ENCODE measurements around the gene TMEM59L. TPM values are rescaled to one million over a fixed set of nuclear protein-coding genes. Genes with fewer than 3 reads are reported as not detected.

TMEM59L gene
- total and polyA plus RNA-seq, 2 of the 13 experiments (the other 11 are each of a cell fraction or from before 2014, with no cell fraction given) = 0.97 to 5.5 TPM

DNA sequence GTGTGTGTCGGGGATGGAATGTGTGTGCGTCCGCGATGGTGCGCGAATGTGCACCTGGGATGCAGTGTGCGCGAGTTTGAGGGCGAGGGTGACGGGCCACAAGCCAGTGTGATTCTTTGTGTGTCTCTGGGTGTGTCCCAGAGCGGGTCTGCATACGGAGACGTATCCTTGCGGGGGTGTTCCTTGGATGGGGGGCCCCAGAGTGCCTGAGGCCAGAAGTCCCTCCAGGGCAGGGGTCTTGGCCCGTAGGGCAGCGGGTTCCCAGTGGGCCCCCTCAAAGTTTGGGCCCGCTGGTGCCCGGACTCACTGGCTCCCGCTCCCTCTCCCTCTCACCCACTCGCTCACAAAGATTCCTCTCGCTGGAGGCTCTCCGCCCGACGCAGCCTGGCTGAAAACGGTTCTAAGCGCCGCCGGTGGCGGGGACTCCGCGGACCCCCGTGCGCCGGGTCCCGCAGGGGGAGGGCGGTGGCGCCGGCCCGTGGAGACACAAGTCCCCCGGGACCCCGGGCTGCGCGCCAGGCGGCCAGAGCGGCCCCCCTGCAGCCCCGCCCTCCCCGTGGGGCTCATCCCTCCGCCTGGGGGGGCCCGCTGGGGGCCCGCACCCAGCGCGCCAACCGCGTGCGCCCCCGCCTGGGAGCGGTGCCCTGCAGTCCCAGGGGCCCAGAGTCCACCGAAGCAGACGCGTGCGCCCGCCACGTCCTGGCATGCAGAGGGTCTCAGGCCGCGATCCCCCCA, 7.0 kb upstream of the TMEM59L start (continued):
- TF ChIP-seq ZNF543 (CRISPR knock-in tag; IDR thresholded peaks at IDR 0.05) (no peak), KLF16 (CRISPR knock-in tag; IDR thresholded peaks at IDR 0.05) (peak in 1 of 2 experiments; percentile 43; a peak in 1 of 4 replicates), SOX13 (IDR thresholded peaks at IDR 0.05) (no peak), SOX13 (CRISPR knock-in tag; conservative IDR thresholded peaks at IDR 0.05 in 1 of 2, IDR thresholded peaks at IDR 0.05 in 1 of 2) (no peak), GATAD1 (CRISPR knock-in tag; IDR thresholded peaks at IDR 0.05) (0 out of 2 replicates have a peak, but pooled peaks have one; percentile 29), FOXP1 (IDR thresholded peaks at IDR 0.05) (no peak), FOXP1 (CRISPR knock-in tag; IDR thresholded peaks at IDR 0.05) (no peak), SIN3A (IDR thresholded peaks at IDR 0.05; ENCODE audit: borderline replicate concordance, low read depth, low read length) (no peak), MAX (IDR thresholded peaks at IDR 0.05) (peak; percentile 82), ETV5 (CRISPR knock-in tag; IDR thresholded peaks at IDR 0.05; ENCODE audit: borderline replicate concordance) (0 out of 2 replicates have a peak, but pooled peaks have one; percentile 27), RBFOX2 (IDR thresholded peaks at IDR 0.05; ENCODE audit: low read depth, low read length) (peak; percentile 71)
- TF ChIP-seq, protein P1, sequence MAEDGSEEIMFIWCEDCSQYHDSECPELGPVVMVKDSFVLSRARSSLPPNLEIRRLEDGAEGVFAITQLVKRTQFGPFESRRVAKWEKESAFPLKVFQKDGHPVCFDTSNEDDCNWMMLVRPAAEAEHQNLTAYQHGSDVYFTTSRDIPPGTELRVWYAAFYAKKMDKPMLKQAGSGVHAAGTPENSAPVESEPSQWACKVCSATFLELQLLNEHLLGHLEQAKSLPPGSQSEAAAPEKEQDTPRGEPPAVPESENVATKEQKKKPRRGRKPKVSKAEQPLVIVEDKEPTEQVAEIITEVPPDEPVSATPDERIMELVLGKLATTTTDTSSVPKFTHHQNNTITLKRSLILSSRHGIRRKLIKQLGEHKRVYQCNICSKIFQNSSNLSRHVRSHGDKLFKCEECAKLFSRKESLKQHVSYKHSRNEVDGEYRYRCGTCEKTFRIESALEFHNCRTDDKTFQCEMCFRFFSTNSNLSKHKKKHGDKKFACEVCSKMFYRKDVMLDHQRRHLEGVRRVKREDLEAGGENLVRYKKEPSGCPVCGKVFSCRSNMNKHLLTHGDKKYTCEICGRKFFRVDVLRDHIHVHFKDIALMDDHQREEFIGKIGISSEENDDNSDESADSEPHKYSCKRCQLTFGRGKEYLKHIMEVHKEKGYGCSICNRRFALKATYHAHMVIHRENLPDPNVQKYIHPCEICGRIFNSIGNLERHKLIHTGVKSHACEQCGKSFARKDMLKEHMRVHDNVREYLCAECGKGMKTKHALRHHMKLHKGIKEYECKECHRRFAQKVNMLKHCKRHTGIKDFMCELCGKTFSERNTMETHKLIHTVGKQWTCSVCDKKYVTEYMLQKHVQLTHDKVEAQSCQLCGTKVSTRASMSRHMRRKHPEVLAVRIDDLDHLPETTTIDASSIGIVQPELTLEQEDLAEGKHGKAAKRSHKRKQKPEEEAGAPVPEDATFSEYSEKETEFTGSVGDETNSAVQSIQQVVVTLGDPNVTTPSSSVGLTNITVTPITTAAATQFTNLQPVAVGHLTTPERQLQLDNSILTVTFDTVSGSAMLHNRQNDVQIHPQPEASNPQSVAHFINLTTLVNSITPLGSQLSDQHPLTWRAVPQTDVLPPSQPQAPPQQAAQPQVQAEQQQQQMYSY (CRISPR knock-in tag; IDR thresholded peaks at IDR 0.05) = no peak
- TF ChIP-seq, protein P2, sequence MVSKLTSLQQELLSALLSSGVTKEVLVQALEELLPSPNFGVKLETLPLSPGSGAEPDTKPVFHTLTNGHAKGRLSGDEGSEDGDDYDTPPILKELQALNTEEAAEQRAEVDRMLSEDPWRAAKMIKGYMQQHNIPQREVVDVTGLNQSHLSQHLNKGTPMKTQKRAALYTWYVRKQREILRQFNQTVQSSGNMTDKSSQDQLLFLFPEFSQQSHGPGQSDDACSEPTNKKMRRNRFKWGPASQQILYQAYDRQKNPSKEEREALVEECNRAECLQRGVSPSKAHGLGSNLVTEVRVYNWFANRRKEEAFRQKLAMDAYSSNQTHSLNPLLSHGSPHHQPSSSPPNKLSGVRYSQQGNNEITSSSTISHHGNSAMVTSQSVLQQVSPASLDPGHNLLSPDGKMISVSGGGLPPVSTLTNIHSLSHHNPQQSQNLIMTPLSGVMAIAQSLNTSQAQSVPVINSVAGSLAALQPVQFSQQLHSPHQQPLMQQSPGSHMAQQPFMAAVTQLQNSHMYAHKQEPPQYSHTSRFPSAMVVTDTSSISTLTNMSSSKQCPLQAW (CRISPR knock-in tag; IDR thresholded peaks at IDR 0.05) = peak; percentile 42; the same call in 1 of the 2 replicates
- TF ChIP-seq, protein P3, sequence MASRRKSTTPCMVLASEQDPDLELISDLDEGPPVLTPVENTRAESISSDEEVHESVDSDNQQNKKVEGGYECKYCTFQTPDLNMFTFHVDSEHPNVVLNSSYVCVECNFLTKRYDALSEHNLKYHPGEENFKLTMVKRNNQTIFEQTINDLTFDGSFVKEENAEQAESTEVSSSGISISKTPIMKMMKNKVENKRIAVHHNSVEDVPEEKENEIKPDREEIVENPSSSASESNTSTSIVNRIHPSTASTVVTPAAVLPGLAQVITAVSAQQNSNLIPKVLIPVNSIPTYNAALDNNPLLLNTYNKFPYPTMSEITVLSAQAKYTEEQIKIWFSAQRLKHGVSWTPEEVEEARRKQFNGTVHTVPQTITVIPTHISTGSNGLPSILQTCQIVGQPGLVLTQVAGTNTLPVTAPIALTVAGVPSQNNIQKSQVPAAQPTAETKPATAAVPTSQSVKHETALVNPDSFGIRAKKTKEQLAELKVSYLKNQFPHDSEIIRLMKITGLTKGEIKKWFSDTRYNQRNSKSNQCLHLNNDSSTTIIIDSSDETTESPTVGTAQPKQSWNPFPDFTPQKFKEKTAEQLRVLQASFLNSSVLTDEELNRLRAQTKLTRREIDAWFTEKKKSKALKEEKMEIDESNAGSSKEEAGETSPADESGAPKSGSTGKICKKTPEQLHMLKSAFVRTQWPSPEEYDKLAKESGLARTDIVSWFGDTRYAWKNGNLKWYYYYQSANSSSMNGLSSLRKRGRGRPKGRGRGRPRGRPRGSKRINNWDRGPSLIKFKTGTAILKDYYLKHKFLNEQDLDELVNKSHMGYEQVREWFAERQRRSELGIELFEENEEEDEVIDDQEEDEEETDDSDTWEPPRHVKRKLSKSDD (CRISPR knock-in tag; IDR thresholded peaks at IDR 0.05; ENCODE audit: low read depth) = no peak
- TF ChIP-seq, protein P4, sequence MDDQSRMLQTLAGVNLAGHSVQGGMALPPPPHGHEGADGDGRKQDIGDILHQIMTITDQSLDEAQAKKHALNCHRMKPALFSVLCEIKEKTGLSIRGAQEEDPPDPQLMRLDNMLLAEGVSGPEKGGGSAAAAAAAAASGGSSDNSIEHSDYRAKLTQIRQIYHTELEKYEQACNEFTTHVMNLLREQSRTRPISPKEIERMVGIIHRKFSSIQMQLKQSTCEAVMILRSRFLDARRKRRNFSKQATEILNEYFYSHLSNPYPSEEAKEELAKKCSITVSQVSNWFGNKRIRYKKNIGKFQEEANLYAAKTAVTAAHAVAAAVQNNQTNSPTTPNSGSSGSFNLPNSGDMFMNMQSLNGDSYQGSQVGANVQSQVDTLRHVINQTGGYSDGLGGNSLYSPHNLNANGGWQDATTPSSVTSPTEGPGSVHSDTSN (CRISPR knock-in tag; IDR thresholded peaks at IDR 0.05; ENCODE audit: borderline replicate concordance) = no peak
- TF ChIP-seq, protein P5, sequence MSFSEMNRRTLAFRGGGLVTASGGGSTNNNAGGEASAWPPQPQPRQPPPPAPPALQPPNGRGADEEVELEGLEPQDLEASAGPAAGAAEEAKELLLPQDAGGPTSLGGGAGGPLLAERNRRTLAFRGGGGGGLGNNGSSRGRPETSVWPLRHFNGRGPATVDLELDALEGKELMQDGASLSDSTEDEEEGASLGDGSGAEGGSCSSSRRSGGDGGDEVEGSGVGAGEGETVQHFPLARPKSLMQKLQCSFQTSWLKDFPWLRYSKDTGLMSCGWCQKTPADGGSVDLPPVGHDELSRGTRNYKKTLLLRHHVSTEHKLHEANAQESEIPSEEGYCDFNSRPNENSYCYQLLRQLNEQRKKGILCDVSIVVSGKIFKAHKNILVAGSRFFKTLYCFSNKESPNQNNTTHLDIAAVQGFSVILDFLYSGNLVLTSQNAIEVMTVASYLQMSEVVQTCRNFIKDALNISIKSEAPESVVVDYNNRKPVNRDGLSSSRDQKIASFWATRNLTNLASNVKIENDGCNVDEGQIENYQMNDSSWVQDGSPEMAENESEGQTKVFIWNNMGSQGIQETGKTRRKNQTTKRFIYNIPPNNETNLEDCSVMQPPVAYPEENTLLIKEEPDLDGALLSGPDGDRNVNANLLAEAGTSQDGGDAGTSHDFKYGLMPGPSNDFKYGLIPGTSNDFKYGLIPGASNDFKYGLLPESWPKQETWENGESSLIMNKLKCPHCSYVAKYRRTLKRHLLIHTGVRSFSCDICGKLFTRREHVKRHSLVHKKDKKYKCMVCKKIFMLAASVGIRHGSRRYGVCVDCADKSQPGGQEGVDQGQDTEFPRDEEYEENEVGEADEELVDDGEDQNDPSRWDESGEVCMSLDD (CRISPR knock-in tag; IDR thresholded peaks at IDR 0.05; ENCODE audit: borderline replicate concordance) = peak; percentile 38; the same call in 1 of the 2 replicates
